ENCODE data around the gene FBXL7.

The FBXL7 gene

DNA sequence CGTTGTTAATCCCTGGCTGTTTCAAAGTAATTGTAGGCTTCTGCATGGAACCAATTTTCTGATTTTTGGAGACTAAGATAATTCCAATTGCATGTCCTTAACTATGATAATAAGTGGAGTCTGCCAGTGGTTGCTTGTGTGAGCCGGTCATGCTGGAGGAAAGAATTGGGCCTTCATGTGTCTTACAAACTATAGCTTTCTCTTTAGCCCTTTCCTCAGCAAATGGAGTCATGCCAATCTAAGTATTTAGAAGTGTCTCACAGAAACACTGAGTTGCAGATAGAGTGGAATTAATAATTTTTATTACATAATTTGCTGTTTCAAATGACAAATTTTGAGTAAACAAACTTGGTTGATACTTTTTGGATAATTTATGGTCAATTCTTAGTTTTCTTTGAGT, 200.4 kb downstream of the FBXL7 start:
- H3K27ac Mint-ChIP-seq (ENCODE audit: low read depth), result no peak overlapping the region
- H3K4me1 Mint-ChIP-seq, result no peaks in the 10 kb centered on the region
- ATAC-seq (replicated peaks; ENCODE audit: extremely low read depth, poor library complexity, severe bottlenecking) (no peak), DNase-seq (ENCODE audit: low spot score in 2 of 2) (no peak)
- no peaks in the 10 kb centered on the region for H3K27me3 Mint-ChIP-seq
- no peak overlapping the region for H3K4me3 Mint-ChIP-seq
- peaks cover 2% of the 10 kb centered on the region for H3K36me3 Mint-ChIP-seq (ENCODE audit: insufficient read depth)
- H3K9me3 Mint-ChIP-seq, result peaks cover 19% of the 10 kb centered on the region

DNA sequence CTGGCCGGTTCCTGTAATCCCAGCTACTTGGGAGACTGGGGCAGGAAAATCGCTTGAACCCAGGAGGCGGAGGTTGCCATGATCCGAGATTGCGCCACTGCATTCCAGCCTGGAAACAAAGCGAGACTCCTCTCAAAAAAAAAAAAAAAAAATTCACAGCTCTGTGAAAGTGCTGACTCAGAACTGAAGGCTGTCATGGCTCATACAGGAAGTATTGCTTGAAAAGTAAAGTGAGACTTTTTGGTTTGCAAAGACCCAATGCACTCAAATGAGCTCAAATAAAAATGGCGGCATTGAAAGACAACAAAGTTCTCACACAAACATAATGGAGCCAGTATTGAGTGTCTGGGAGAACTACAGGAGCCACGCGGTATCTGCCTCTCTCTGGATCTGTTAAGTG, 202.1 kb downstream of the FBXL7 start:
- Mint-ChIP-seq H3K9me3 (peaks cover 15% of the 10 kb centered on the region), H3K4me1 (no peaks in the 10 kb centered on the region), H3K4me3 (no peak overlapping the region), H3K27me3 (no peaks in the 10 kb centered on the region), H3K36me3 (ENCODE audit: insufficient read depth) (peaks cover 2% of the 10 kb centered on the region), H3K27ac (ENCODE audit: low read depth) (no peak overlapping the region)
- DNase-seq (ENCODE audit: low spot score in 2 of 2) (no peak), ATAC-seq (replicated peaks; ENCODE audit: extremely low read depth, poor library complexity, severe bottlenecking) (no peak)

DNA sequence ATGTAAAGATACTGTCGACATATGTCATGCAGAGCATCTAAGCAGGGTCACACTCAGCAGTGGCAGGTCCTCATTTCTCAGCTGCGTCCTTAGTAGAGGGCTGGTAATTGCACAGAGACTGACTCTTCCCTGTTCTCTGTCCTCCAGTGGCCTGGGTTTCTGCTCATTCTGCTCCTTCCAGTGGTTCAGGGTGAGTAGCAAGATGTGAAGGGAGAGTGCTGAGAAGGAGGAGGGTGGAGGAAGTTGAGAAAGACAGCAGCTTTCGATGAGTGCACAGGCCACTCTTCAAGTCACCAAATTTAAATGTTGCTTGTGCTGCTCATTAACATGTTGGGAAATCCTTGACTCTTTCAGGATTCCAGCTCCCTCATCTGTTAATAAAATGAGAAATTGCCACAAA, 203.9 kb downstream of the FBXL7 start:
- no peaks in the 10 kb centered on the region for H3K4me1 Mint-ChIP-seq
- no peak for DNase-seq (ENCODE audit: low spot score in 2 of 2)
- ATAC-seq (replicated peaks; ENCODE audit: extremely low read depth, poor library complexity, severe bottlenecking), result no peak

DNA sequence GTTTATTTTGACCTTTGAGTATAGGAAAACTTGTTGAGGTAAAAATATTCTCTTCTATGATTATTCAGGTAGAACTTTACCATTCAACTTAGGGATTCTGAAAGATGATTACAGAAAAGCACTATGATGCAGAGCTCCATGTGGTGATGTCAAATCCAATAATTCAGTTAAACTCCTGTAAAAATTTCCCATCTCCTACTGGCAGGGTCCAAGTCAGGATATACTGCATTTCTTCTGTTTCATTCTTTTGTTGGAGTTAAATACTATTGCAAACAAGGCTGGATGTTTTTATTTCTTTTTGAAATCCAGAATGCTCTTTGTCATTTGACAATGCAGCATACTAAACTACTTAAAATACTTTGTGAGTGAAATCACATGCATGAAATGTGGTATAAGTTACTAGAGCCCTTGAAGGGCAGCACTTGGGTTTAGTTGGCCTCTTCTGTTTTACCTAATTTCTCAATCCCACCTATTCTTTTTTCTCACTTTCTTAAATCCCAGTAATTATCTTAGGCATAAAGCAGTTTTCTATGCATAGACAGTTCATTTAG, 204.5 kb downstream of the FBXL7 start:
- no peak for ATAC-seq (replicated peaks; ENCODE audit: extremely low read depth, poor library complexity, severe bottlenecking)
- Mint-ChIP-seq H3K4me3 (no peak overlapping the region), H3K27me3 (no peaks in the 10 kb centered on the region)

More for the DNA sequence above, 203.9 kb downstream of the FBXL7 start:
- Mint-ChIP-seq H3K27ac (ENCODE audit: low read depth) (no peak overlapping the region), H3K9me3 (peaks cover 15% of the 10 kb centered on the region), H3K36me3 (ENCODE audit: insufficient read depth) (peaks cover 2% of the 10 kb centered on the region), H3K27me3 (no peaks in the 10 kb centered on the region), H3K4me3 (no peak overlapping the region)

DNA sequence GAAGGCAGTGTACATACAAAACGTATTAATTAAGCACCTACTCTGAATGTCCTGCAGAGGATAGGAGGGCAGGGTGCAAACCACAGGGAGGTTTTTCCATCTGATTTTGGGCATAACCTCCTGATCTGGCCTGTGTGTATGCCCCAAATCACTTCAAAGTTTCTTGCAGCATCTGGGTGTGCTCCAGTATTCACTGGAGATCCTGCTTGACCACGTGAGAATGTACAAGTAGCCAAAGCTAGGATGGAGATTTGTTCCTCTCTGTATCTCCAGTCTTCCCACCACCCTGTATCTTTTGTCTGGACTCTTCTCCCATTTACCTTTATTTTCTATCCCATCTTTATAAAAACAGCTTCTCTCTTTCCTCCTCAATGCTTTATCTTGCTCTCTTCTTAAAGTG, 207.7 kb downstream of the FBXL7 start:
- H3K27ac Mint-ChIP-seq (ENCODE audit: low read depth), result no peak overlapping the region
- H3K4me1 Mint-ChIP-seq, result no peaks in the 10 kb centered on the region
- no peak for DNase-seq (ENCODE audit: low spot score in 2 of 2)
- H3K4me3 Mint-ChIP-seq, result no peak overlapping the region
- peaks cover 2% of the 10 kb centered on the region for H3K36me3 Mint-ChIP-seq (ENCODE audit: insufficient read depth)
- H3K9me3 Mint-ChIP-seq, result peaks cover 18% of the 10 kb centered on the region
- H3K27me3 Mint-ChIP-seq, result no peaks in the 10 kb centered on the region
- no peak for ATAC-seq (replicated peaks; ENCODE audit: extremely low read depth, poor library complexity, severe bottlenecking)

More for the DNA sequence above, 204.5 kb downstream of the FBXL7 start:
- DNase-seq (ENCODE audit: low spot score in 2 of 2), result no peak
- no peak overlapping the region for H3K27ac Mint-ChIP-seq (ENCODE audit: low read depth)
- H3K36me3 Mint-ChIP-seq (ENCODE audit: insufficient read depth), result no peaks in the 10 kb centered on the region
- H3K4me1 Mint-ChIP-seq, result no peaks in the 10 kb centered on the region
- H3K9me3 Mint-ChIP-seq, result peaks cover 12% of the 10 kb centered on the region

DNA sequence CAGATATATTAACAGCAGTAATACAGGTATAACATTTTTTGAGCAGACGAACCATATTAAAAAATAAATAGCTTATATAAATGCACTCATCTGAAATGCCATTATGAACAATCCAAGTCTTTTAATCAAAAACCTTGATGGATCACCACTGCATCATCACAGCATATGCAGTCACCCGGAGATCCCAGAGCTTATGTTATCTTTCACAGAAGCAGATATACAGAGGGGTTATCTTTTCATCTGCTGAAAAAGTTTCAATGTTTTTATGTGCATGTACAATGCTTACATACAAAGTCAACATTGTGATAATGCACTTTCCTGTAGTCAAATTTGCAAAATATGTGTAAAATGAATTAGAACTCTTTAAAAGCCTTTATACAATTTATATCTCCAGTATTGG, 211.9 kb downstream of the FBXL7 start:
- no peak overlapping the region for H3K4me3 Mint-ChIP-seq
- ATAC-seq (replicated peaks; ENCODE audit: extremely low read depth, poor library complexity, severe bottlenecking), result no peak
- no peak for DNase-seq (ENCODE audit: low spot score in 2 of 2)
- H3K27ac Mint-ChIP-seq (ENCODE audit: low read depth), result no peak overlapping the region
- H3K27me3 Mint-ChIP-seq, result no peaks in the 10 kb centered on the region
- no peaks in the 10 kb centered on the region for H3K4me1 Mint-ChIP-seq
- peaks cover 19% of the 10 kb centered on the region for H3K9me3 Mint-ChIP-seq
- peaks cover 2% of the 10 kb centered on the region for H3K36me3 Mint-ChIP-seq (ENCODE audit: insufficient read depth)

DNA sequence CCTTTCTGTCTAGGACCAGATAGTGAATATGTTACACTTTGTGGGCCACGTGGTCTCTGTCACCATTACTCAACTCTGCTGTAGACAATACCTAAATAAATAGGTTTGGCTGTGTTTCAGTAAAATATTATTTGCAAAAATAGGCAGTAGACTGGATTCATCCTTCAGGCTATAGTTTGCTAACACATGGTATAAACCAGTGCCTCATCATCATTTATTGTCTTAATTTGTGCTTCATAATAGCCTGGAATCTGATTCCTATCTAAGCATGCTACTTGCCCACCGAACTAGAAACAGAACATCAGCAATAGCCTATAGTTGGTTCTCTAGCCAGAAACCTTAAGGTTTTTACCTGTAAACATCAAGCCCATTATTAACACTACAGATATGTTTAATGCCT, 215.6 kb downstream of the FBXL7 start:
- H3K9me3 Mint-ChIP-seq, result peaks cover 7% of the 10 kb centered on the region
- H3K4me3 Mint-ChIP-seq, result no peak overlapping the region
- no peaks in the 10 kb centered on the region for H3K4me1 Mint-ChIP-seq
- ATAC-seq (replicated peaks; ENCODE audit: extremely low read depth, poor library complexity, severe bottlenecking) (no peak), DNase-seq (ENCODE audit: low spot score in 2 of 2) (no peak)
- no peak overlapping the region for H3K27ac Mint-ChIP-seq (ENCODE audit: low read depth)
- no peaks in the 10 kb centered on the region for H3K27me3 Mint-ChIP-seq
- no peaks in the 10 kb centered on the region for H3K36me3 Mint-ChIP-seq (ENCODE audit: insufficient read depth)

DNA sequence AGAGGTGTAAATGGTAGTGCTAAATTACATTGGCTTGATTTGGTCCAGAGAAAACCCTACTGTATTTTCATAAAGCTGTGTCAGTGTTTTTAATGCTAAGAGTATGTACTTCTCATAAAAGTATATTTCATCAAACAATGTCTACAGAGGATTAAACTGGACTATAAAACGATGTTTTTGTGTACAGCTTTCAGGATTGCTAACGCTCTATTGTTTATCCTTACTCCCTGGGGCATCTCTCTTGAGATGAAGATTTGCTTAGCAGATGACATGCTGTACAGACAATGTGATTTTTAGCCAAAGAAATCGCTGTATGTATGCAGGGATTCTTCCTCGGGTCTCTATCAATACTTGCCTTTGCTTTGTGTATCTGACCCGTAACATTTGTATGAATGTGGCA, 216.0 kb downstream of the FBXL7 start:
- ATAC-seq (replicated peaks; ENCODE audit: extremely low read depth, poor library complexity, severe bottlenecking) (no peak), DNase-seq (ENCODE audit: low spot score in 2 of 2) (no peak)
- Mint-ChIP-seq H3K27me3 (no peaks in the 10 kb centered on the region), H3K9me3 (peaks cover 7% of the 10 kb centered on the region), H3K36me3 (ENCODE audit: insufficient read depth) (no peaks in the 10 kb centered on the region), H3K4me3 (no peak overlapping the region), H3K27ac (ENCODE audit: low read depth) (no peak overlapping the region), H3K4me1 (no peaks in the 10 kb centered on the region)

DNA sequence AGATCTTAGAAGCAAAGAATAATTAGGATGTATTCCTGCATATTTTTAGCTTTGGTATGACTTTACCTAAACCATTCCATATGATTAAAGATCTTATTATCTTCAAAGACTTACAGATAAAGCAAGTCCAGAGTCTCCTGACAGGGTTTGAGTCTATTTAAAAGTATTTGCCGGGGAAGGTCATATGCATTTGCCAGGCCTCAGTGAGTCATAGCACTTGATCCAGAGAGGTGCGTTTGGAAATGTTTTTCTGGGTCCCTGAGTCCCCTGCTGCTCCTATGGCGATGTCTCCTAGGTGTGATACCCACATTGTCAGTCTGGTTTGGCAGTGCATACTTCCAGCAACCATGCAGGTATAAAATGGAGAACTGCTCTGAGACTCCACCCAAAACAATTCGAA, 217.0 kb downstream of the FBXL7 start:
- H3K4me1 Mint-ChIP-seq, result no peaks in the 10 kb centered on the region
- peaks cover 7% of the 10 kb centered on the region for H3K9me3 Mint-ChIP-seq
- H3K27me3 Mint-ChIP-seq, result no peaks in the 10 kb centered on the region
- H3K36me3 Mint-ChIP-seq (ENCODE audit: insufficient read depth), result no peaks in the 10 kb centered on the region
- no peak overlapping the region for H3K27ac Mint-ChIP-seq (ENCODE audit: low read depth)
- DNase-seq (ENCODE audit: low spot score in 2 of 2) (no peak), ATAC-seq (replicated peaks; ENCODE audit: extremely low read depth, poor library complexity, severe bottlenecking) (no peak)
- no peak overlapping the region for H3K4me3 Mint-ChIP-seq

DNA sequence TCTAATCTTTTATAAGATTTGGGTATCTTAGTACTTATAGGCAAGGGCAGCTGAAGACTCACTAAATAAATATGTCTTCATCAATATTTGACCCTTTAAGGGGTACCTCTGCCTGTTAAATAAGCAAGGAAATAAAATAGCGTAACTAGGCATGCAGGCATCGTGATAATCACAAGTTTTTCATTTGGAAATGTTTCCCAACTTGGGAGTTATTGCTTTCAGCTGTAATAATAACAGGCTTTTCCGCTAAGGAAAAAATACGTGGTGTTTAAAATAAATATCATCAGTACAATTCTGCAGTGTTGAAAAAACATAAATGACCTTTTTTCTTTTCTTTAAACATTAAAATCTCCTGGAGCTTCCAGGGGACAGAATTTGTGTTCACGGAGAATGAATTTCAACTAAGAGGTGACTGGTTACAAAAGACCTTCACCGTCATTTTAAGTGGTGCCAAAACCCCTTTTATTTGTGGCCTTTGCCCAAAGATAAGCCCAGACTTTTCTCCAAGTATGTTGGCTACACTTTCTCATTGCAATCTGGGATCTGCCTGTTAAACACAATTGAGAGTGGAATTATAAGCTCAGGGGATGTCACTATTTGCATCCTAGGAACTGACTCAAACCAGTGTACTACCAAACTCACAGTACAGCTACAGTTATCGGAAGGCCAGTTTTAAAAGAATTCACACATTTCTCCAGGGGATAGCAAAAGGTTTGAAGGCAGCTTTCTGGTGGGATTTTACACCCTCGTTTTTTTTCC, 218.6 kb downstream of the FBXL7 start:
- H3K9me3 Mint-ChIP-seq, result peaks cover under 1% of the 10 kb centered on the region
- no peaks in the 10 kb centered on the region for H3K27me3 Mint-ChIP-seq
- ATAC-seq (replicated peaks; ENCODE audit: extremely low read depth, poor library complexity, severe bottlenecking), result no peak
- no peak overlapping the region for H3K27ac Mint-ChIP-seq (ENCODE audit: low read depth)
- H3K4me1 Mint-ChIP-seq, result no peaks in the 10 kb centered on the region
- H3K36me3 Mint-ChIP-seq (ENCODE audit: insufficient read depth), result no peaks in the 10 kb centered on the region
- no peak for DNase-seq (ENCODE audit: low spot score in 2 of 2)
- no peak overlapping the region for H3K4me3 Mint-ChIP-seq

DNA sequence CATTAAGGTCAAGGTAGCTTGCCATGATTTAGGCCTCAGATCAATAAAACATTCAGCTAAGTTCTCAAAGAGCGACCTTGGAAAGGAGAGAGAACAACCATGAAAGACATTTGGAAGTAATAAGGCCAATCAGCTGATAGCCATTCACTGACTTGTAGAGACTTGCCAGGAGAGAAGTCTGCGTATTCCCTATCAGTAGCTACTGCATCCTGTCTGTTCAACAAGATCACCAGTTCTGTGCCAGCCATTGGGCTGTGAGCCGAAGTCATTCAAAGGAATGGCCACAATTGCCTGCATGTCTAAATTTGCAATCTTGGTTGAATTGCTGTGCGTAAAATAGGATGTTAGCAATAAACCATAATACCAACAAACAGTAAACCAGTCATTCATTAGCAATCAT, 219.8 kb downstream of the FBXL7 start:
- Mint-ChIP-seq H3K4me3 (no peak overlapping the region), H3K9me3 (no peaks in the 10 kb centered on the region), H3K27me3 (no peaks in the 10 kb centered on the region), H3K27ac (ENCODE audit: low read depth) (no peak overlapping the region), H3K4me1 (no peaks in the 10 kb centered on the region), H3K36me3 (ENCODE audit: insufficient read depth) (no peaks in the 10 kb centered on the region)
- DNase-seq (ENCODE audit: low spot score in 2 of 2), result no peak
- ATAC-seq (replicated peaks; ENCODE audit: extremely low read depth, poor library complexity, severe bottlenecking), result no peak

DNA sequence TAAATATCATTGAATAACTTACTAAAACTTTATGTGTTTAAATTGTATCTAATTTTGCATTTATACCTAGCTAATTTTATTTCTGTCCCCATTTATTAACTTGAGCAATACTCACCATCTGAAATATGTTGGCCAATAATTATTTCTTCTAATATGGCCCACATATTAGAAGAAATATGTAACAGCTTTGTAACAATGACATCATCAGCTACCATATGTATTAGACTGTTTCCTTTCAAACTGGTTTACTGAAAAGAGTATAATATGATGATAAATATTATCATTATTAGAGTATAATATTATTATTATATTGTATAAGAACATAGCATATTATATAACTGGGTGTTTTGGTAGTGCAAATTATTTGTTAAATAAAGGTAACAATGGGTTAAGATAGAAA, 220.5 kb downstream of the FBXL7 start:
- H3K4me3 Mint-ChIP-seq, result no peak overlapping the region
- no peaks in the 10 kb centered on the region for H3K4me1 Mint-ChIP-seq
- H3K9me3 Mint-ChIP-seq, result peaks cover 5% of the 10 kb centered on the region
- ATAC-seq (replicated peaks; ENCODE audit: extremely low read depth, poor library complexity, severe bottlenecking), result no peak
- no peak for DNase-seq (ENCODE audit: low spot score in 2 of 2)
- H3K36me3 Mint-ChIP-seq (ENCODE audit: insufficient read depth), result no peaks in the 10 kb centered on the region
- H3K27me3 Mint-ChIP-seq, result no peaks in the 10 kb centered on the region
- no peak overlapping the region for H3K27ac Mint-ChIP-seq (ENCODE audit: low read depth)

DNA sequence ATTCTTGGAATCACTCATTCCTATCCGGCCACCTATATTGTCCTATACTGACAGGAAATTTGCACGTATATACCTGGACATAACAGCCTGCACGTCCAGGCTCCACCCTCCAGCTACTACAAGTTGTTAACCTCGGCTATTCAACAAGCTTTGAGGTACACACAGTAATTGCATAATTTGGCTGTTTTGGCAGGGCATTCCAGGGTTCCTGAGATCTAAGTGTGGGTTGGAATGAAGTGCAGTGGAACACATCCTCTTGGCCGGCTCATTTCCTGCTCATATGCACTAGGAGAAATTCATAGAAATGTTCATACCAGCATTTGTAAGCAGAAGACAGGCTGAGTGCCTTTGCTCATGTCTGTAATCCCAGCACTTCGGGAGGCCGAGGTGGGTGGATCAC, 222.3 kb downstream of the FBXL7 start:
- Mint-ChIP-seq H3K4me1 (no peaks in the 10 kb centered on the region), H3K4me3 (no peak overlapping the region), H3K27me3 (no peaks in the 10 kb centered on the region), H3K36me3 (ENCODE audit: insufficient read depth) (no peaks in the 10 kb centered on the region), H3K27ac (ENCODE audit: low read depth) (no peak overlapping the region), H3K9me3 (peaks cover 7% of the 10 kb centered on the region)
- ATAC-seq (replicated peaks; ENCODE audit: extremely low read depth, poor library complexity, severe bottlenecking) (no peak), DNase-seq (ENCODE audit: low spot score in 2 of 2) (no peak)
